ENCODE data around the gene RNF213.

RNF213 gene

DNA sequence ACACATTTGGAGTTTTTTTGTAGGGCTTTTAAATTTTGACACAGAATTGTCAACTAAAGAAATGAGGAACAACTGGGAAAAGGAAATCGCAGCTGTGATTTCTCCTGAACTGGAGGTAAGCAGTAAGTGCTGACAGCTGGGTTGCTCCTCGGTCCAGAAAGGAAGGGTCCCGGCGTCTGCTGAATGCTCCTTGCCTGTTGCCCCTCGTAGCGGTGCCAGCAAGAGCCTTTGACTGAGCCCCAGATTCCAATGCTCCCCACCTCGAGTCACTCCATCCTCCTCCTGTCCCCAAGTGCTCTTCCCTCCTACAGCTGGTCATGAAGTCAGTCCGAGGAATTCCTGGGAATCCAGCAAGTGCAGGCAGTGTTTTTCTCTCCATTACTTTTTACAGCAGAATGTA lies 122.3 kb downstream of the RNF213 start:
- Histone ChIP-seq H3K9me2 (ENCODE audit: low read depth, low read length) (no peaks in the 10 kb centered on the region), H3K36me3 (ENCODE audit: insufficient read depth, low read length) (0 out of 2 replicates have a peak, but pooled peaks cover under 1% of the 10 kb centered on the region), H3K27ac (ENCODE audit: low read depth, low read length, poor library complexity, severe bottlenecking) (no peak overlapping the region), H3K9me3 (ENCODE audit: low read length) (no peaks in the 10 kb centered on the region), H3K4me1 (ENCODE audit: insufficient read depth, low read length, severe bottlenecking) (no peaks in the 10 kb centered on the region), H4K20me1 (ENCODE audit: insufficient read depth, low read length) (no peaks in the 10 kb centered on the region), H3K9ac (ENCODE audit: low read length) (no peak overlapping the region), H2AFZ (ENCODE audit: low read length) (no peak overlapping the region), H3K4me2 (ENCODE audit: low read length) (no peak overlapping the region), H3K27me3 (ENCODE audit: insufficient read depth, low read length) (no peaks in the 10 kb centered on the region), H3K4me3 (ENCODE audit: low read depth, low read length, poor library complexity, severe bottlenecking) (no peak overlapping the region), H3F3A (ENCODE audit: insufficient read depth, low read length) (no peaks in the 10 kb centered on the region), H3K79me2 (ENCODE audit: insufficient read depth, low read length) (no peaks in the 10 kb centered on the region)
- TF ChIP-seq EZH2 (IDR thresholded peaks at IDR 0.05; ENCODE audit: borderline replicate concordance, low read length): no peak
- TF ChIP-seq, protein P1, sequence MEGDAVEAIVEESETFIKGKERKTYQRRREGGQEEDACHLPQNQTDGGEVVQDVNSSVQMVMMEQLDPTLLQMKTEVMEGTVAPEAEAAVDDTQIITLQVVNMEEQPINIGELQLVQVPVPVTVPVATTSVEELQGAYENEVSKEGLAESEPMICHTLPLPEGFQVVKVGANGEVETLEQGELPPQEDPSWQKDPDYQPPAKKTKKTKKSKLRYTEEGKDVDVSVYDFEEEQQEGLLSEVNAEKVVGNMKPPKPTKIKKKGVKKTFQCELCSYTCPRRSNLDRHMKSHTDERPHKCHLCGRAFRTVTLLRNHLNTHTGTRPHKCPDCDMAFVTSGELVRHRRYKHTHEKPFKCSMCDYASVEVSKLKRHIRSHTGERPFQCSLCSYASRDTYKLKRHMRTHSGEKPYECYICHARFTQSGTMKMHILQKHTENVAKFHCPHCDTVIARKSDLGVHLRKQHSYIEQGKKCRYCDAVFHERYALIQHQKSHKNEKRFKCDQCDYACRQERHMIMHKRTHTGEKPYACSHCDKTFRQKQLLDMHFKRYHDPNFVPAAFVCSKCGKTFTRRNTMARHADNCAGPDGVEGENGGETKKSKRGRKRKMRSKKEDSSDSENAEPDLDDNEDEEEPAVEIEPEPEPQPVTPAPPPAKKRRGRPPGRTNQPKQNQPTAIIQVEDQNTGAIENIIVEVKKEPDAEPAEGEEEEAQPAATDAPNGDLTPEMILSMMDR (IDR thresholded peaks at IDR 0.05; ENCODE audit: low read length): no peak

DNA sequence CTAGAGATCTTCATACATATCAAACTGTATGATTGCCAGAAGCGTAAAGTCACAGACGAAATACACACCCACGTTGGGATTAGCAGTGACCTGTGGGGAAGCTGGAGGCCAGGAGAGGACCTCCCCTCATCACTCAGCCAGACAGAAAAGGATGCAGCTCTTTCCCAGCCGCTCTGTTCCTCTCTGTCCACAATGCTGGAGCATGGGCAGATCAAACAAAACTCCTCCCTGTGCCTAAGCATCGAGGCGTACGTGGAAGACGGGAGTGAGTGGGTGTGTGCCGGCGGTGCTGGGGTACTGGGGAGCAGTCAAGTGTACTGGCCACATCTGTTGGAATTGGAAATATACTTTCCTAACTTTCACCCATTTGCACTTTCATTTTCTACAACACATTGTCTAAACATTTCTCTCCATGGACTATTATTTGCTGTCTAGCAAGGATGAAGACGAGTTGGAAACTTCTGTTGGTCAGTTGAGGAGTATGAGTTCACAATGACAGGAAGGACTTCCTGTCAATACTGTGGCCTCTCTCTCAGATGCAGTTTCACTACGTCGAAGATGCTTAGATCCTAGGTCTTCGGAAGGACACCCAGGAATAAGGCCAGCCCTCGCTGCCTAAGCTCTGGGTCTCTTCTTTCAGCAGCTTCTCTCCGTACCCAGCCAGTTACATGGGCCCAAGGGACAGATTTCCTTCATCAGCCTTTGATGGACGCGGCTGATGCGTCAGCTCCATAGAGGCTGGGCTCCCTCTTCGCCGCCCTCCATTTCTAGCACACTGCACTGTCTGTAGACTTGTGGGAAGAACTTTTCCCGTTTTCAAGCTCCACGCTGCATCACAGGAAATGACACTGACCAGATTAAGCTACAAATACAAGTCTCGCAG lies 123.7 kb downstream of the RNF213 start:
- no peak for TF ChIP-seq EZH2 (IDR thresholded peaks at IDR 0.05; ENCODE audit: borderline replicate concordance, low read length)
- TF ChIP-seq, protein P1 (IDR thresholded peaks at IDR 0.05; ENCODE audit: low read length): no peak
- no peaks in the 10 kb centered on the region for H3K9me2 ChIP-seq (ENCODE audit: low read depth, low read length)
- H3K9ac ChIP-seq (ENCODE audit: low read length): no peak overlapping the region
- no peaks in the 10 kb centered on the region for H3K79me2 ChIP-seq (ENCODE audit: insufficient read depth, low read length)
- 0 out of 2 replicates have a peak, but pooled peaks cover 3% of the 10 kb centered on the region for H3K36me3 ChIP-seq (ENCODE audit: insufficient read depth, low read length)
- H3F3A ChIP-seq (ENCODE audit: insufficient read depth, low read length): no peaks in the 10 kb centered on the region
- H4K20me1 ChIP-seq (ENCODE audit: insufficient read depth, low read length): no peaks in the 10 kb centered on the region
- no peak overlapping the region for H3K4me2 ChIP-seq (ENCODE audit: low read length)
- no peaks in the 10 kb centered on the region for H3K9me3 ChIP-seq (ENCODE audit: low read length)
- H3K27me3 ChIP-seq (ENCODE audit: insufficient read depth, low read length): no peaks in the 10 kb centered on the region
- H3K4me3 ChIP-seq (ENCODE audit: low read depth, low read length, poor library complexity, severe bottlenecking): no peak overlapping the region
- H2AFZ ChIP-seq (ENCODE audit: low read length): no peak overlapping the region
- no peak overlapping the region for H3K27ac ChIP-seq (ENCODE audit: low read depth, low read length, poor library complexity, severe bottlenecking)
- H3K4me1 ChIP-seq (ENCODE audit: insufficient read depth, low read length, severe bottlenecking): no peaks in the 10 kb centered on the region

DNA sequence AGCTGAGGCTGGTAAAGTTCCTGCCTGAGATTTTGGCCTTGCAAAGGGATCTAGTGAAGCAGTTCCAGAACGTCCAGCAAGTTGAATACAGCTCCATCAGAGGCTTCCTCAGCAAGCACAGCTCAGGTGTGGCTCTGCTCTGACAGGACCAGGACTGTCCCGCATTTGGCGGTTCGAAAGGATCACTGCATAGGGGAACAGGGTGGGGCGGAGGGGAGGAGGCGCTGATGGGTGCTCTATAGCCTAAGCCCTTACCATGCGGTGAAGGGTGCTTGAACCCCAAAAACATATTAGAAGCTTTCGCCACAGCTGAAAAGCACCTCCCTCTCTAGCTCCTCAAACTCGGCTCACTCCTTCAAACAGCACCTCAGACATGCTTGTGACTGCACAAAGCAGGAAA lies 124.4 kb downstream of the RNF213 start:
- no peak for TF ChIP-seq EZH2 (IDR thresholded peaks at IDR 0.05; ENCODE audit: borderline replicate concordance, low read length)
- TF ChIP-seq, protein P1 (IDR thresholded peaks at IDR 0.05; ENCODE audit: low read length): no peak

More for the DNA sequence above, 124.4 kb downstream of the RNF213 start:
- Histone ChIP-seq H3K36me3 (ENCODE audit: insufficient read depth, low read length) (0 out of 2 replicates have a peak, but pooled peaks cover 10% of the 10 kb centered on the region), H4K20me1 (ENCODE audit: insufficient read depth, low read length) (no peaks in the 10 kb centered on the region), H3K9me3 (ENCODE audit: low read length) (no peaks in the 10 kb centered on the region), H3K4me2 (ENCODE audit: low read length) (no peak overlapping the region), H3K79me2 (ENCODE audit: insufficient read depth, low read length) (no peaks in the 10 kb centered on the region), H3K9ac (ENCODE audit: low read length) (no peak overlapping the region), H2AFZ (ENCODE audit: low read length) (no peak overlapping the region), H3K27me3 (ENCODE audit: insufficient read depth, low read length) (no peaks in the 10 kb centered on the region), H3K9me2 (ENCODE audit: low read depth, low read length) (no peaks in the 10 kb centered on the region), H3K27ac (ENCODE audit: low read depth, low read length, poor library complexity, severe bottlenecking) (no peak overlapping the region), H3F3A (ENCODE audit: insufficient read depth, low read length) (no peaks in the 10 kb centered on the region), H3K4me3 (ENCODE audit: low read depth, low read length, poor library complexity, severe bottlenecking) (no peak overlapping the region), H3K4me1 (ENCODE audit: insufficient read depth, low read length, severe bottlenecking) (no peaks in the 10 kb centered on the region)
